ENCODE results near the gene MYO1E.

- TF ChIP-seq CTCF (IDR thresholded peaks at IDR 0.05) (no peak), POLR2A (IDR thresholded peaks at IDR 0.05) (no peak)
Measured at GRCh38 chr15:59338414-59338813, 34.3 kb downstream of the MYO1E start.

Measured in uterus (tissue), 2 donors.